Neural progenitor cell (in vitro differentiated cells): ENCODE data around the gene ZNF277. TPM values are rescaled to one million over a fixed set of nuclear protein-coding genes. Genes with fewer than 3 reads are reported as not detected.
"Not testable (repeated sequence)": the region's sequence is repeated elsewhere in the genome, so short reads cannot be mapped to it uniquely, and the experiment has no call there.

ENCODE experiments used
- DNase-seq: peaks from one replicate; pipeline ENCODE4 v3.0.0-alpha.2; 2016; ENCODE audit warnings: low spot score
- H2AFZ ChIP-seq: fragments of 200-600 bp; sonication (generic); replicated peaks from 2 replicates; pipeline ENCODE4 v1.6.1; 2016; ENCODE audit warnings: antibody characterized with exemption
- H3F3A ChIP-seq: fragments of 200-600 bp; sonication (generic); 2 replicates; pipeline ENCODE4 v1.6.1; 2016; ENCODE audit warnings: antibody characterized with exemption, low read depth
- H3K27ac ChIP-seq: fragments of 200-600 bp; sonication (generic); 2 replicates; pipeline ENCODE4 v1.5.1; 2016; ENCODE audit warnings: mild to moderate bottlenecking
- H3K27me3 ChIP-seq: fragments of 200-600 bp; sonication (generic); 2 replicates; pipeline ENCODE4 v1.6.1; 2016; ENCODE audit warnings: mild to moderate bottlenecking, moderate library complexity
- H3K36me3 ChIP-seq: fragments of 200-600 bp; sonication (generic); 2 replicates; pipeline ENCODE4 v1.5.1; 2016
- H3K4me1 ChIP-seq: fragments of 200-600 bp; sonication (generic); 2 replicates; pipeline ENCODE4 v1.6.1; 2016; ENCODE audit warnings: mixed run types
- H3K4me2 ChIP-seq: fragments of 200-600 bp; sonication (generic); 2 replicates; pipeline ENCODE4 v1.6.1; 2016
- H3K4me3 ChIP-seq: fragments of 200-600 bp; sonication (generic); 2 replicates; pipeline ENCODE4 v1.5.1; 2016
- H3K79me2 ChIP-seq: fragments of 200-600 bp; sonication (generic); 2 replicates; pipeline ENCODE4 v1.6.1; 2016; ENCODE audit warnings: low read depth
- H3K9ac ChIP-seq: fragments of 200-600 bp; sonication (generic); 2 replicates; pipeline ENCODE4 v1.6.1; 2016
- H3K9me3 ChIP-seq: fragments of 200-600 bp; sonication (generic); 2 replicates; pipeline ENCODE4 v1.5.1; 2016; ENCODE audit warnings: low read depth
- H4K20me1 ChIP-seq: fragments of 200-600 bp; sonication (generic); 2 replicates; pipeline ENCODE4 v1.6.1; 2016; ENCODE audit warnings: low read depth
- H3K27ac Mint-ChIP-seq: 3 replicates; pipeline ENCODE4 v1.8.0; 2021; ENCODE audit warnings: mixed read lengths
- H3K27me3 Mint-ChIP-seq: 2 replicates; pipeline ENCODE4 v1.8.0; 2022; ENCODE audit warnings: low read depth, mild to moderate bottlenecking, inconsistent platforms, moderate library complexity, mixed read lengths; ENCODE audit not compliant: insufficient read depth
- H3K36me3 Mint-ChIP-seq: 3 replicates; pipeline ENCODE4 v1.8.0; 2021; ENCODE audit warnings: mixed read lengths
- H3K4me1 Mint-ChIP-seq: 3 replicates; pipeline ENCODE4 v1.8.0; 2021; ENCODE audit warnings: mixed read lengths
- H3K4me3 Mint-ChIP-seq: 3 replicates; pipeline ENCODE4 v1.8.0; 2021; ENCODE audit warnings: mild to moderate bottlenecking, moderate library complexity, mixed read lengths
- H3K9me3 Mint-ChIP-seq: 3 replicates; pipeline ENCODE4 v1.8.0; 2020; ENCODE audit warnings: mixed read lengths
- CTCF ChIP-seq: fragments of 200-600 bp; sonication (generic); IDR thresholded peaks from 2 replicates; pipeline ENCODE4 v1.5.1; 2017; ENCODE audit warnings: antibody characterized with exemption, mild to moderate bottlenecking
- EZH2 ChIP-seq: fragments of 200-600 bp; sonication (generic); IDR thresholded peaks from 2 replicates; pipeline ENCODE4 v1.6.1; 2017; ENCODE audit warnings: antibody characterized with exemption, mild to moderate bottlenecking, moderate library complexity
- EZH2phosphoT487 ChIP-seq: fragments of 200-600 bp; sonication (generic); IDR thresholded peaks from 2 replicates; pipeline ENCODE4 v1.6.1; 2017; ENCODE audit warnings: antibody characterized with exemption
- total RNA-seq: library from RNA; depleted of rRNA; stranded (reverse); fragments of >200 nt; gene quantifications from 2 replicates; pipeline ENCODE4 v1.2.3, GENCODE V29; 2015; ENCODE audit warnings: low replicate concordance

The ZNF277 gene
- total RNA-seq, 1 donor from 2014 or later = 55.5 TPM

GRCh38 chr7:112308974-112309373 is 102.5 kb downstream of the ZNF277 start:
- H3K4me3 Mint-ChIP-seq = no peak overlapping the region
- no peak for TF ChIP-seq CTCF
- no peak for TF ChIP-seq EZH2phosphoT487
- TF ChIP-seq EZH2 = no peak
- H3K9ac ChIP-seq = no peak overlapping the region

GRCh38 chr7:112316803-112317202 is 110.3 kb downstream of the ZNF277 start:
- H3K4me2 ChIP-seq, DNase-seq, H3K4me3 ChIP-seq, H3F3A ChIP-seq, H3K4me3 Mint-ChIP-seq, H3K27me3 ChIP-seq, H3K4me1 ChIP-seq, H3K4me1 Mint-ChIP-seq, H3K9ac ChIP-seq, H3K79me2 ChIP-seq, H2AFZ ChIP-seq, H3K27me3 Mint-ChIP-seq, H3K9me3 ChIP-seq, H3K27ac Mint-ChIP-seq, H3K36me3 ChIP-seq, H4K20me1 ChIP-seq, H3K27ac ChIP-seq, H3K9me3 Mint-ChIP-seq: not testable (repeated sequence)
- H3K36me3 Mint-ChIP-seq = peaks cover 13% of the 10 kb centered on the region

More at GRCh38 chr7:112308974-112309373, 102.5 kb downstream of the ZNF277 start:
- H3K4me1 Mint-ChIP-seq = no peaks in the 10 kb centered on the region
- Histone ChIP-seq H3K4me3 (no peak overlapping the region), H3K9me3 (no peaks in the 10 kb centered on the region), H3K4me1 (peaks cover 8% of the 10 kb centered on the region), H3K4me2 (no peak overlapping the region), H3K79me2 (no peaks in the 10 kb centered on the region), H2AFZ (no peak overlapping the region), H4K20me1 (no peaks in the 10 kb centered on the region), H3K27me3 (no peaks in the 10 kb centered on the region), H3K36me3 (peaks cover 9% of the 10 kb centered on the region), H3K27ac (no peak overlapping the region), H3F3A (no peaks in the 10 kb centered on the region)
- DNase-seq = no peak
- no peak overlapping the region for H3K27ac Mint-ChIP-seq
- no peaks in the 10 kb centered on the region for H3K27me3 Mint-ChIP-seq
- peaks cover 3% of the 10 kb centered on the region for H3K9me3 Mint-ChIP-seq
- H3K36me3 Mint-ChIP-seq = peaks cover 10% of the 10 kb centered on the region

GRCh38 chr7:112322070-112322469 is 115.6 kb downstream of the ZNF277 start:
- Histone ChIP-seq H3F3A (no peaks in the 10 kb centered on the region), H3K9ac (no peak overlapping the region), H3K79me2 (no peaks in the 10 kb centered on the region), H3K27ac (no peak overlapping the region), H3K4me2 (no peak overlapping the region), H3K27me3 (no peaks in the 10 kb centered on the region), H3K4me3 (no peak overlapping the region), H3K4me1 (no peaks in the 10 kb centered on the region), H4K20me1 (no peaks in the 10 kb centered on the region), H3K9me3 (peaks cover 11% of the 10 kb centered on the region), H2AFZ (no peak overlapping the region), H3K36me3 (peaks cover 18% of the 10 kb centered on the region)
- H3K9me3 Mint-ChIP-seq = peaks cover 14% of the 10 kb centered on the region
- DNase-seq = no peak
- TF ChIP-seq CTCF = no peak
- H3K4me3 Mint-ChIP-seq = no peak overlapping the region
- H3K36me3 Mint-ChIP-seq = peaks cover 44% of the 10 kb centered on the region
- no peaks in the 10 kb centered on the region for H3K4me1 Mint-ChIP-seq
- no peak overlapping the region for H3K27ac Mint-ChIP-seq
- H3K27me3 Mint-ChIP-seq = peaks cover 2% of the 10 kb centered on the region

GRCh38 chr7:112327566-112327965 is 121.1 kb downstream of the ZNF277 start:
- TF ChIP-seq EZH2 = no peak
- no peak for TF ChIP-seq EZH2phosphoT487
- no peak for TF ChIP-seq CTCF
- no peak overlapping the region for H3K4me3 ChIP-seq
- Mint-ChIP-seq H3K27me3 (peaks cover 2% of the 10 kb centered on the region), H3K36me3 (peaks cover 38% of the 10 kb centered on the region), H3K9me3 (peaks cover 8% of the 10 kb centered on the region), H3K27ac (no peak overlapping the region), H3K4me1 (no peaks in the 10 kb centered on the region), H3K4me3 (no peak overlapping the region)
- H3K27ac ChIP-seq = no peak overlapping the region
- peaks cover 4% of the 10 kb centered on the region for H3K36me3 ChIP-seq
- H3K9me3 ChIP-seq = peaks cover 2% of the 10 kb centered on the region
- no peaks in the 10 kb centered on the region for H3K4me1 ChIP-seq
- no peaks in the 10 kb centered on the region for H3F3A ChIP-seq
- no peaks in the 10 kb centered on the region for H3K27me3 ChIP-seq
- no peaks in the 10 kb centered on the region for H3K79me2 ChIP-seq
- no peak overlapping the region for H2AFZ ChIP-seq
- no peak overlapping the region for H3K4me2 ChIP-seq
- no peak for DNase-seq
- H4K20me1 ChIP-seq = no peaks in the 10 kb centered on the region
- H3K9ac ChIP-seq = no peak overlapping the region
